Hematopoietic multipotent progenitor cell treated with erythropoietin and hydrocortisone succinate and interleukin-3 and kit ligand, for 17 days (in vitro differentiated cells): ENCODE measurements around the gene C14orf39.

ENCODE experiments used
- DNase-seq: peaks from one replicate; pipeline ENCODE4 v3.0.0-alpha.2; 2015; ENCODE audit warnings: low spot score

Gene C14orf39

GRCh38 chr14:60485598-60486251 lies at the start of gene C14orf39:
Gene C14orf39, minus strand, starts transcription at chr14:60486063. Its CDS starts 985 bp downstream, at chr14:60485078.
- no peak for DNase-seq

- no peak for DNase-seq
Observed at GRCh38 chr14:60532442-60532841, 46.6 kb upstream of the C14orf39 start.

- DNase-seq, result no peak
Observed at GRCh38 chr14:60515511-60516289, 29.8 kb upstream of the C14orf39 start.

GRCh38 chr14:60514741-60515491 lies 29.1 kb upstream of the C14orf39 start:
- DNase-seq, result no peak

GRCh38 chr14:60514378-60514740 lies 28.5 kb upstream of the C14orf39 start:
- no peak for DNase-seq

GRCh38 chr14:60512973-60513571 lies 27.2 kb upstream of the C14orf39 start:
- no peak for DNase-seq

- no peak for DNase-seq
Observed at GRCh38 chr14:60512126-60512525, 26.3 kb upstream of the C14orf39 start.

GRCh38 chr14:60510951-60511599 lies 25.2 kb upstream of the C14orf39 start:
- DNase-seq, result no peak

GRCh38 chr14:60510254-60510950 lies 24.5 kb upstream of the C14orf39 start:
- no peak for DNase-seq

- no peak for DNase-seq
Observed at GRCh38 chr14:60509438-60510253, 23.8 kb upstream of the C14orf39 start.

- DNase-seq, result no peak
Observed at GRCh38 chr14:60508707-60509437, 23.0 kb upstream of the C14orf39 start, which contains the start of gene SIX6. Gene SIX6, plus strand, starts transcription at chr14:60509146. Its CDS starts 253 bp downstream, at chr14:60509399.

- DNase-seq, result no peak
Observed at GRCh38 chr14:60508363-60508706, 22.5 kb upstream of the C14orf39 start.

GRCh38 chr14:60506985-60507829 lies 21.3 kb upstream of the C14orf39 start:
- DNase-seq, result no peak

- no peak for DNase-seq
Observed at GRCh38 chr14:60506462-60506984, 20.7 kb upstream of the C14orf39 start.

GRCh38 chr14:60506010-60506409 lies 20.1 kb upstream of the C14orf39 start:
- DNase-seq, result no peak

- no peak for DNase-seq
Observed at GRCh38 chr14:60505448-60505847, 19.6 kb upstream of the C14orf39 start.

- no peak for DNase-seq
Observed at GRCh38 chr14:60502541-60502940, 16.7 kb upstream of the C14orf39 start.

GRCh38 chr14:60495946-60496345 lies 10.1 kb upstream of the C14orf39 start:
- DNase-seq, result no peak

GRCh38 chr14:60490270-60490669 lies 4.4 kb upstream of the C14orf39 start:
- no peak for DNase-seq
